ENCODE results near the gene GOLGA3. TPM values are rescaled to one million over a fixed set of nuclear protein-coding genes. Genes with fewer than 3 reads are reported as not detected.

The GOLGA3 gene
- total RNA-seq, 2 experiments from 2014 or later: 52.2 to 55.6 TPM

GRCh38 chr12:132842449-132843045, 13.9 kb upstream of the GOLGA3 start:
- CTCF ChIA-PET: interaction anchor here (1.0 kb wide), 1 partner anchor 13 kb away, joined by 4 read pairs; no protein-coding TSS in a partner anchor
- intact Hi-C loops (cut with micrococcal nuclease): no loop called here
- peaks cover 17% of the 10 kb centered on the region for H3K4me1 Mint-ChIP-seq (ENCODE audit: low read depth)
- no peaks in the 10 kb centered on the region for H3K9me3 Mint-ChIP-seq
- DNase-seq: no peak
- H3K36me3 Mint-ChIP-seq (ENCODE audit: low read depth): peaks cover 43% of the 10 kb centered on the region
- no peak for ATAC-seq
- no peaks in the 10 kb centered on the region for H3K27me3 Mint-ChIP-seq
- TF ChIP-seq CTCF (IDR thresholded peaks at IDR 0.05): no peak
- POLR2A ChIA-PET: no interaction called here
- no peak overlapping the region for H3K27ac Mint-ChIP-seq
- H3K4me3 Mint-ChIP-seq: no peak overlapping the region

GRCh38 chr12:132841151-132841550, 12.5 kb upstream of the GOLGA3 start:
- ChIA-PET CTCF (no interaction called here), POLR2A (no interaction called here)
- Mint-ChIP-seq H3K27me3 (no peaks in the 10 kb centered on the region), H3K9me3 (no peaks in the 10 kb centered on the region), H3K4me1 (ENCODE audit: low read depth) (peaks cover 21% of the 10 kb centered on the region), H3K4me3 (no peak overlapping the region), H3K27ac (no peak overlapping the region), H3K36me3 (ENCODE audit: low read depth) (peaks cover 42% of the 10 kb centered on the region)
- intact Hi-C loops (cut with micrococcal nuclease): no loop called here
- no peak for TF ChIP-seq CTCF (IDR thresholded peaks at IDR 0.05)
- DNase-seq (no peak), ATAC-seq (no peak)

- DNase-seq (no peak), ATAC-seq (no peak)
- Mint-ChIP-seq H3K4me3 (no peak overlapping the region), H3K27ac (no peak overlapping the region), H3K4me1 (ENCODE audit: low read depth) (peaks cover 22% of the 10 kb centered on the region), H3K9me3 (no peaks in the 10 kb centered on the region), H3K27me3 (no peaks in the 10 kb centered on the region), H3K36me3 (ENCODE audit: low read depth) (peaks cover 37% of the 10 kb centered on the region)
- no peak for TF ChIP-seq CTCF (IDR thresholded peaks at IDR 0.05)
- intact Hi-C loops (cut with micrococcal nuclease): no loop called here
- POLR2A ChIA-PET: no interaction called here
- CTCF ChIA-PET: no interaction called here
Observed at GRCh38 chr12:132840536-132840935, 11.9 kb upstream of the GOLGA3 start.

- no peak for TF ChIP-seq CTCF (IDR thresholded peaks at IDR 0.05)
- POLR2A ChIA-PET: interaction anchor here (1.2 kb wide), 1 partner anchor 71 kb away, joined by 4 read pairs; no protein-coding TSS in a partner anchor
- peaks cover 39% of the 10 kb centered on the region for H3K36me3 Mint-ChIP-seq (ENCODE audit: low read depth)
- H3K4me3 Mint-ChIP-seq: no peak overlapping the region
- DNase-seq: no peak
- H3K27me3 Mint-ChIP-seq: no peaks in the 10 kb centered on the region
- CTCF ChIA-PET: no interaction called here
- intact Hi-C loops (cut with micrococcal nuclease): no loop called here
- H3K27ac Mint-ChIP-seq: no peak overlapping the region
- H3K9me3 Mint-ChIP-seq: no peaks in the 10 kb centered on the region
- no peak for ATAC-seq
- peaks cover 29% of the 10 kb centered on the region for H3K4me1 Mint-ChIP-seq (ENCODE audit: low read depth)
Observed at GRCh38 chr12:132839558-132840235, 11.0 kb upstream of the GOLGA3 start.

GRCh38 chr12:132838410-132839080, 9.9 kb upstream of the GOLGA3 start:
- no peak overlapping the region for H3K27ac Mint-ChIP-seq
- CTCF ChIA-PET: interaction anchor here (1.1 kb wide), 1 partner anchor 66 kb away, joined by 3 read pairs; no protein-coding TSS in a partner anchor
- no peak for DNase-seq
- H3K4me3 Mint-ChIP-seq: no peak overlapping the region
- POLR2A ChIA-PET: interaction anchor here (0.6 to 1.7 kb wide), 7 partner anchors 9 to 187 kb away, joined by 3 to 6 read pairs (median 4); partner anchors contain the start of gene GOLGA3
- ATAC-seq: no peak
- H3K27me3 Mint-ChIP-seq: no peaks in the 10 kb centered on the region
- peaks cover 41% of the 10 kb centered on the region for H3K4me1 Mint-ChIP-seq (ENCODE audit: low read depth)
- intact Hi-C loops (cut with micrococcal nuclease): no loop called here
- H3K9me3 Mint-ChIP-seq: no peaks in the 10 kb centered on the region
- peaks cover 36% of the 10 kb centered on the region for H3K36me3 Mint-ChIP-seq (ENCODE audit: low read depth)
- no peak for TF ChIP-seq CTCF (IDR thresholded peaks at IDR 0.05)

All from activated CD8-positive, alpha-beta T cell treated with anti-CD3 and anti-CD28 coated beads for 36 hours (primary cell).